Pons (tissue), 1 donor: ENCODE data around the gene TULP1.

ENCODE experiments used
- DNase-seq: peaks from one replicate; pipeline ENCODE4 v3.0.0-alpha.2; 2016; ENCODE audit warnings: low spot score

TULP1 gene

DNA sequence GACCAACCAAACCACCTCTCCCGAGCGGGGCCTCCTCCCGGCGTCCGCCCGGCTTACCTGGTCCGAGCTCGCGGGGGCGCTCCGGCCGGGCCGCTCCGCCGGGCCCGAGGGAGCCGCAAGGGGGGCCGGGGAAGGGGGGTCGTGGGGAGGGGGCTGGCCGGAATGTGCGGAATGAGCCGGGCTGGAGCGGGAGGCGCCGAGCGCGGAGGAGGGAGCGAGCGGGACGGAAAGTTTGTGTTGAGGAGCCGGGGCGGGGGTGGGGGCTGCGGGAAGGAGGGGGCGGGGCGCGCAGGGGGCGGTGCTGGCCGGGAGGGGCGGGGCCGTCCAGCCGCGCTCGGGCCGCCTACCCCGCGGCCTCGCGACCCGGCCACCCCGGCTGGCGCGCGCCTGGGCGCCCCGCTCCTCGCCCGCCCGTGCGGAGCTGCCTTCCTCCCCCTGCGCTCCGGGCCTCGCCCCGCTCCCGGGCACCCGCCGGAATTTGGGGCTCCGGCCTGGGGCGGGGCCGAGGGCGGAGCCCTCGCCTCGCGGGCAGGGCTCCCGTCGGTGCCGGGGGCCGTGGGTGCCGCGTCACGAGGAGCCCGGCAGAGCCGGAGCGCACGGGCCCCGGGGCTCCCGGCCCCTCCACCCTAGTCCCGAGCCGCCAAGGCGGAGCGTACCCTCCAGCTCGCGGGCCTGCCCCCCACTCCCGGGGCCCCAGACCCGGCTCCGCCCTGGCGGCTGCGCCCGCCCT, 15.7 kb downstream of the TULP1 start, which contains the start of gene TEAD3:
Gene TEAD3, minus strand, starts transcription at position 239 of the 730 bp plus-strand sequence.
- DNase-seq: no peak

DNA sequence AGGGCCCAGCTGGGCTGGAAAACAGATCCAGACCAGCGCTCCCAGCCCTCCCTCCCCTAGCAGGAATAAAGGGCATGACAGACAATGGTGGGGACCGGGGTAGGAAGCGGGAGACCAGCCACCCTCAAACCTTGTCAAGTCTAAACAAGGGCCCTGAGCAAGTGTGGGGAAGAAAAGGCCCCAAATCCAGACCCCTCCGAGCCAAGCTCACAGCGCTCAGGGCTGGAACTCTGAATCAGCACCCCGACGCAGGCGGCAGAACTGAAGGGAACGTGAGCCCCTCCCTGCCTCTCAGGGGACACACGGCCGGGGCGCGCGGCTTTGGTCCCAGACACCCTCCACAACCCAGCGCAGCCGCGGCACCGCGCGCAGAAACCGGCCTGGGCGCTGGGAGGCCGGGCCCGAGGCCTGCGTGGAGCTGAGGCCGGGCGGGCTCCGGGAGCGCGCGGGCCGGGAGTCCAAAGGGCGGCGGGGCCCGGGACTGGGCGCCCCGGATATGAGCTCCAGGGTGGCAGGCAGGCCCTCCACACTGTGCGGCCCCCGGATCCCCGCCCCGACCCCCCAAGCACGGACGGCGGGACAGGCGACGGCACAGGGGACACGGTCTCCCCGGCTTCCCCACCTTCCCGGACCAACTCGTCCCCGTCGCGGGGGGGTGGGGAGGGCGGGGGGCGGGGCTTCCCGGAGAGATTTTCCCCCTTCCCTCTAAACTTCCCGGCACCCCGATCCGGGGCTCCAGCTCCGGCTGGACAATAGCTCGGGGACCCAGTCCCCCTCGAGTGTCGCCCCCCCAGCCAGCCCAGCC, 16.5 kb downstream of the TULP1 start:
- DNase-seq: no peak

GRCh38 chr6:35495258-35496035, 17.2 kb downstream of the TULP1 start:
- DNase-seq: no peak

DNA sequence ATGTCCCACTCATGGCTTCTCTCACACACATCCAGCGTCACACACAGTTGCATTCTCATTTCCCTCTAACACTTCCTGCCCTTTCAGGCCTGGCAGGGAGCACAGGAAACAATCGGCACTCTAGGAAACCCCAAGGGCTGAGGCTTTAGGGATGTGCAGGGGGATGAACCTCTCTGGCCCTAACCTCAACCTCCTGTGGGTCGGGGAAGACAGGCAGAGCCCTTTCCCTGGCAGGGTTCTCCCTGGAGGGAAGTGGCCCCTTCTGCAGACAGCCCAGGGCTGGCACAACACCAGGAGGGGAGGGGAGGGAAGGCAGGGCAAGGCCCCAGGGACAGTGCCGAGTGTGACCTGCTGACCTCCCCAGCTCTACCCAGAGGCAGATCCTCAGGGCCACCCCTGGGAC, 18.5 kb downstream of the TULP1 start:
- DNase-seq: peak; percentile 13

DNA sequence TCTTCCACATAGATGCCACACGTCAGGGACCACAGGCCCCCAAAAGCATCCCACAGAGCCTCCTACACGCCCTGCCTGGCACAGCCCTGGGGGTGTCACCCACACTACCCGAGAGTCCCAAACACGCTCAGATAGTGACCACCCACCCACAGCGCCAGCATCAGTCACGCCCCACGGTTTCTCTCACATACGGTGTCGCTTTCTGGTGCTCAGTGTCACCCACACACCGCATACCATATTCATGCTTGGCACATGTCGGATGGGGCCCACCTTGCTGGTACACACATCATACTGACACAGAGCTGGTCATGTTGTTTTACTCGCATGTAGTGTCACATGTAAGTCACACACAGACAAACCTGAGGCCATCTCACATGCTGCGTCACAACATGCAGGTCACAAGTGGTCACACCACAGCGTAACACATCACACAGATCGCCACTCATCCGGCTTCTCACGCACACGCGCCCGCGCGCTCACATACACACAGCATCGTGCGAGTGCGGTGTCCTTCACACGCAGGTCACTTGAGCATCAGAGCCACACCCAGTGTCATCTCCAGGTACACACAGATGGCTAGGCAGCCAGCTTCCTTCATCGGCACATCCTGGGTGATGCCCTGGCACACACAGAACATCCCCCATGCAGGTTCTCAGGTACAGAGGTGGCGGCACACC, 19.3 kb downstream of the TULP1 start:
- DNase-seq: no peak

DNA sequence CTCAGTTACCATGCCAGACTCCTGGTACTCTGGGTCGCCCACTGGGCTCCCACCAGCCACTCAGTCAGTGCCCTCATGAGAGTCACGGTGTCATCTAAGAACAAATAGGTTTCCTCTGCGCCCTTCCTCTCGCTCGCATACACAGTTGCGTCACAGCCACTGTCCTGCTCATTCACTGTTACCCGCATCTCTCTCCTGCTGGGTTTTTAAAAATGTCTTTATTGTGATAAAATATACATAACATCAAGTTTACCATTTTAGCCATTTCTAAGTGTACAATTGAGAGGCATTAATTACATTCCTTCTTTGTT, 19.8 kb downstream of the TULP1 start:
- no peak for DNase-seq

DNA sequence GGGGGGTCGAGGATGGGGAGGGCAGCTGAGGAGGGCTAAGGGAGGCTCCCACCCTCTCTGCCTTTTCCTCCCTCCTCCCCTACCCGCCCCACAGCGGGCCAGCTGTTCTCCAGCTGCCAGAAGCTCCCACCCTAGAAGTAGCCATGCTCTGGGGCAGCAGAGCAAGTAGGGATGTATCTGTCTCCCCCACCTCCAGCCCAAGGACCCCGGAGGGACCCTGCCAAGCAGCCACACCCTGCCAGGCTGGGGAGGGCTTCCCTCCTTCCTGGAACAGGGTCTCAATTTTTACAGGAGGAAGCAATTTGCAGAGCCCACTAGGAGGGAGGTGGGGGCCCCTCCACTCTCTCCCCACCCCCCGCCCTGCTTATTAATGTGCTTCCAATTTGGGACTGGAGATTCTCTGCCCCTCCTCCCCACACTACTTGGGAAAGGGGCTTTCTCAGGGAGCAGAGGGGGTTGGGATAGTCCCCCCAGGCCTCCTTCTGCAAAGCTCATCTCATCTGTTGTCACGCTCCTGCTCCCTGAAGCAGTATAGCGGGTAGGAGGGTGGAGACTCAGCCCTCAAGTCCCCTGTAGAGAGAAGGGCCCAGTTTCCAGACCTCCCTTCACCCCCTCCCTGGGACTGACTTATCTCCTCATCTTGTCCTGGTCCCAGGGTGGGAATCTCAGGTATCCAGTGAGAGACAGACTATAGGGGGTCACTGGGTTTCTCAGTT, 20.3 kb downstream of the TULP1 start:
- DNase-seq: no peak

DNA sequence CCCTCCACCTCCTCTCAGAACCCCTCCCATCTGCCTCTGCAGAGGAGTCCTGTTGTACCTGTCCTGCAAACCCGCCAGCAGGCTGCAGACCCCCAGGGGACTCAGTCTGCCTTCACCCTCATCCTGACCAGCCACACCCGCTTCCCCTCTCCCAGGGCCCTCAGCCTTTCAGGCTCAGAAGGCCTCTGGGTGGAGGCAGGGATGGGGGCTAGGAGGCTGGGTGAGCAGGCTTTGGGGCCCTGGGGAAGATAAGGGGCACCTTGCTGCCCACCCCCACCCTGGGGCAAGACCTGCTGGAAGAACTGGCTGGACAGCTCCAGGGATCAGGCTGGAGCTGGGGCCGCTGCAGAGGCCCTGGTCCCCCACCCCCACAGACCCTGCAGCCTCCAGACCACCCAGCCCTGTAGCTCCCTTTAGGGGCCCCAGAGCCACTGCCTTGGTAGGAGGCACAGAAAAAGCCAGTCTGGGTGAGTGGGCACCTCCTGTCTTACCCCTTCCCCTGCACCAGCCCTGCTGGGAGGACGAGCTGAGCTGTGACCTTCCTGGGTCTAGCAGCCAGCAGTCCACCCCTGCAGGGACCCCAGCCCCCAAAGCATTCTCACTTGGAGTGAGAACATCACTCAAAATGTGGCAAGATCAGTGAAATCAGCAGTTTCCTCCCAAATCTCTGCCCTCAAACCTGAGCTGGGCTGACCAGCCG, 21.0 kb downstream of the TULP1 start:
- DNase-seq: no peak

GRCh38 chr6:35490821-35491557, 21.7 kb downstream of the TULP1 start:
- no peak for DNase-seq

DNA sequence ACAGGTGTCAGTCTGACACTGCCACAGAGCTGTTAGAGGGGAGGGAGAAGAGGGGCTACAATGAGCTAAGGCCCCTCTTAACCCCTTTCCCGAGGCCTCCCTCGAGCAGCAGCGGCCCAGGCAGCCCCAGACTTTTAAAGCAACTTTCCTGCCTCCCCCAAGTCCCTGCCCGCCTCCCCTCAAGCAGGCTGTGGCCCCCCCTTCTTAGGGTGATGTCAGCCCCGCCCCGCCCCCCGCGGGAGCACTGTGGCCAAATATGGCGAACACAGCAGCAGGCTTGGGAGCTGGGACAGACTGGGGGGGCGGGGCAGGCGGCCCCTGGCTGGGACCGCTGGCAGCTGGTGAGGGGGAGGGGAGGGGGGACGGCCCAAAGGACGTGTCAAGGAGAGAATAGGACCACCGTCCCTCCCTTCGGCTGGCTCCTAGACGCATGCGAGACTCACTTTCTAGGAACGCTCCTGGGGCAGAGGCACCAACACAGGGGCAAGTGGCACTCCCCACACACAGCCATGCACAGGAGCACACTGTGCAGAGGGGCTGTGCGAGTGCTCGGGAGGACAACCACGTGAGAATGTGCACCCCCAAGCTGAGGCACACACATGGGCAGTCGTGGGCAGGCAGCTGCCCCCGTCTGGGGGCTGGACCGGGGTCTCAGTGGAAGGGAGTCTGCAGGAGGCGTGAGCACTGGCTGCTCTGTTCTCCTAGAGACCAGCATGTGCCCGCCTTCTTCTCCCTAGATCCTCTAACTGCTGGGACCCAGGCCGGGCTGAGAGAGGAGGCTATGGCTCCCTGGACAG, 22.5 kb downstream of the TULP1 start:
- DNase-seq: no peak

GRCh38 chr6:35489066-35489465, 23.6 kb downstream of the TULP1 start:
- DNase-seq: no peak

- no peak for DNase-seq
Observed at GRCh38 chr6:35488517-35488862, 24.2 kb downstream of the TULP1 start.

DNA sequence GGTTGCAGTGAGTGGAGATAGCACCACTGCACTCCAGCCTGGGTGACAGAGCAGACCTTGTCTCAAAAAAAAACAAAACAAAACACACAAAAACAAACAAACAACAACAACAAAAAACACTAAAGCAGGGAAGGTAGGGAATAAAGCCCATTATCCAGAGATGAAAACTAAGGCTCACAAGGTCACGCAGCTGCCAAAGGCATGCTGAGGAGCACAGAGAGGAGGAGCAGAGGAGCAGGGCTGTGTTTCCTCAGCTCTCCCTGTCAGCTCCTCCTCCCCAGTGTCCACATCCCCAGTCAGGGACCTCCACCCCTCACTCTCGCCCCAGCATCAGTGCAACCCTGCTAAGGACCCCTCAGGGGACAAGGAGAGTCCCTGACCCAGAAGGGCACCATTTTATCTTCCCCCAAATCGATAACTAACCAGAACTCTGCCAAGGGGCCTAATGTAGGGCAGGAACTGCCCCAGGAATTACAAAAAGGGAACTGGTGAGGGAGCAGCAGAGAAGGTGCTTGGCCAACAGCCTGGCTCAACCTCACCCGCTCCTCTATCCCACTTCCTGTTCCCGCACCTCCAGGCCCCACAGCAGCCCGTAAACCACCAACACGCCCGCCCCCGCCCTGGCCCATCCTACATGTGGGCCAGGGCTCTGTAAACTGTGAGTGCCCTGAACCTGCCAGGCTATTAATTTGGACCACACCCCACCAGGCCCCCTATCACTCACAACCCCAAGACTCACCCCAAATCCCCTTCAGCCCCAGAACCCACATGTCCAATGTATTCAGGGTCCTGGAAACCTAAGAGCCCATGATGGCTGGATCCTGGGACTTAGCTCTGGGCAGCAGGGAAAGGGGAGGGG, 24.8 kb downstream of the TULP1 start:
- DNase-seq: no peak

GRCh38 chr6:35486005-35486925, 26.4 kb downstream of the TULP1 start:
- DNase-seq: no peak

DNA sequence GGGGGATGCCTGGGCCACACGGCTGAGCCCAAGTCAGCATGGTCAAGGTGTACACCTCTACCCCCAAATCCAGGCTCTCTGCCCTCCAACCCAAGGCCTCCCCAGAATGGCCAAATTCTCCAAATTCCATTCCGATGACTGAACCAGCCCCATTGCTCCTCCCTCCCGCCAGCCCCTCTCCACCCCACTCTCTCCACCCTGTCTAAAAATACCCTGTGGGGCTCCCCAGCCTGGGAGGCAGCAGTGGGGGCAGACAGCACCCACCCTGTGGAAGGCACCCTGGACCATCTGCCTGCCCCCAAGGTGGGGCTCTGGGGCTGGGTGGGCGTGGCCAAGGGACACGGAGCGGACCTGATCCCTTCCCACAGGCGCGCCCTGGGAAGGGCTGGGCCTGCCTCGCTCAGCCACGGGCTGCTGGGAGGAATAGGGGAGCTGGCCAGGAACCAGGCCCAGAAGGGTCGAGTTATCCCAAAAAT, 27.3 kb downstream of the TULP1 start:
- no peak for DNase-seq

GRCh38 chr6:35484921-35485392, 27.7 kb downstream of the TULP1 start:
- no peak for DNase-seq
